CD4-positive, alpha-beta memory T cell (primary cell): ENCODE data around the gene ELAPOR2. TPM values are rescaled to one million over a fixed set of nuclear protein-coding genes. Genes with fewer than 3 reads are reported as not detected.

Source experiments
- CTCF ChIA-PET: fragments of 350-600 bp; sonication (Branson Sonifier 250); formaldehyde crosslinking; loops from one replicate; lab custom pipeline; 2021; ENCODE audit warnings: inconsistent platforms; ENCODE audit not compliant: partially characterized antibody; lab: Charles Lee
- POLR2A ChIA-PET: fragments of 350-600 bp; sonication (Branson Sonifier 250); formaldehyde crosslinking; loops from one replicate; lab custom pipeline; 2021; ENCODE audit not compliant: partially characterized antibody; lab: Charles Lee
- DNase-seq, 5 donors: peaks; one replicate each; pipeline versions ENCODE4 v3.0.0 to v3.0.0-alpha.2; 2020 to 2022; ENCODE audit warnings: mixed read lengths in 1 of 5
- H3K27ac ChIP-seq: one replicate; pipeline ENCODE4 v1.7.0; 2013; ENCODE audit warnings: low read depth, low read length
- H3K27me3 ChIP-seq: 2 replicates; pipeline ENCODE4 v1.7.0; 2013; ENCODE audit warnings: mild to moderate bottlenecking, low read length, moderate library complexity; ENCODE audit not compliant: insufficient read depth
- H3K36me3 ChIP-seq: 2 replicates; pipeline ENCODE4 v1.7.0; 2013; ENCODE audit warnings: mild to moderate bottlenecking, low read length, moderate library complexity; ENCODE audit not compliant: insufficient read depth
- H3K4me1 ChIP-seq: 2 replicates; pipeline ENCODE4 v1.7.0; 2013; ENCODE audit warnings: mild to moderate bottlenecking, low read length, moderate library complexity; ENCODE audit not compliant: insufficient read depth
- H3K4me3 ChIP-seq, 2 donors: one replicate each; pipeline ENCODE4 v1.7.0; 2013; ENCODE audit warnings: low read length in 2 of 2, mild to moderate bottlenecking in 1 of 2
- H3K9me3 ChIP-seq, 2 donors: one replicate each; pipeline ENCODE4 v1.7.0; 2013; ENCODE audit warnings: low read length in 2 of 2, control low read depth in 1 of 2; ENCODE audit not compliant: control insufficient read depth in 1 of 2
- H3K27ac Mint-ChIP-seq, 7 donors: one replicate each; pipeline ENCODE4 v1.8.0; 2020 to 2021; ENCODE audit warnings: mixed read lengths in 7 of 7, mild to moderate bottlenecking in 6 of 7, inconsistent platforms in 3 of 7, moderate library complexity in 3 of 7
- H3K27me3 Mint-ChIP-seq, 2 donors: one replicate each; pipeline ENCODE4 v1.8.0; 2020 to 2021; ENCODE audit warnings: mixed read lengths in 2 of 2
- H3K36me3 Mint-ChIP-seq, 2 donors: one replicate each; pipeline ENCODE4 v1.8.0; 2020 to 2021; ENCODE audit warnings: mixed read lengths in 2 of 2, inconsistent platforms in 1 of 2, mild to moderate bottlenecking in 1 of 2
- H3K4me1 Mint-ChIP-seq, 4 donors: one replicate each; pipeline ENCODE4 v1.8.0; 2020 to 2021; ENCODE audit warnings: mixed read lengths in 4 of 4, mild to moderate bottlenecking in 1 of 4
- H3K4me3 Mint-ChIP-seq, 8 donors: one replicate each; pipeline ENCODE4 v1.8.0; 2020 to 2021; ENCODE audit warnings: mixed read lengths in 8 of 8, mild to moderate bottlenecking in 7 of 8, moderate library complexity in 6 of 8, inconsistent platforms in 3 of 8
- H3K9me3 Mint-ChIP-seq, 8 donors: one replicate each; pipeline ENCODE4 v1.8.0; 2020 to 2021; ENCODE audit warnings: mixed read lengths in 8 of 8, mild to moderate bottlenecking in 5 of 8, inconsistent platforms in 3 of 8, moderate library complexity in 1 of 8
- intact Hi-C: fragments of 100-400 bp; cut with micrococcal nuclease; formaldehyde crosslinking; loops from one replicate; pipeline ENCODE4 v1.15.1; 2023
- polyA plus RNA-seq, 2 donors: library from polyadenylated mRNA; unstranded; fragments of 300-500 nt; fragmentation: Illumina TruSeq; gene quantifications; one replicate each; pipeline ENCODE4 v1.2.3, GENCODE V29; 2021
- total RNA-seq, 2 experiments: library from RNA; stranded (reverse); gene quantifications; one replicate each; pipeline ENCODE4 v1.2.3, GENCODE V29; 2021

Gene ELAPOR2
- total and polyA plus RNA-seq, 4 experiments from 2014 or later = 6.5 to 11.8 (median 9.5) TPM

DNA sequence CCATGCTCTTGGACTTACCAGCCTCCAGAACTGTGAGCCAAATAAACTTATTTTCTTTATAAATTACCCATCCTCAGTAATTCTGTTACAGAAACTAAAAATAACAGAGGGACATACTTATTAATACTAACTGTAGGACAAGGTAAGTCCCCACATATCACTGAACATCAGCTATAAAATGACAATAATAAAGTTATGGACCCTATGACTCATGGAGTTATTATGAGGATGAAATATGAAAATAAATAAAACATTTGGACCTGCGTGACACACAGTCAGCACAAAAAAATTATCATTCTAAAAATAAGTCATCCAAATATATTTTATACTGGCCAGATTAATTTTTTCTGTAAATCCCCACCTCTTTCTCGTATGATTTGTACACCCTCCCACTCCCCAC is 34.9 kb upstream of the ELAPOR2 start:
- peaks cover 5 to 13% of the 10 kb centered on the region in 2 donors for H3K27me3 Mint-ChIP-seq
- H3K9me3 Mint-ChIP-seq = peaks cover 0 to 3% (median 0%) of the 10 kb centered on the region in 8 donors
- ChIA-PET CTCF (no interaction called here), POLR2A (no interaction called here)
- no peaks in the 10 kb centered on the region for H3K9me3 ChIP-seq
- H3K4me1 ChIP-seq = no peaks in the 10 kb centered on the region
- no peak overlapping the region for H3K4me3 ChIP-seq
- H3K27ac ChIP-seq = no peak overlapping the region
- no peaks in the 10 kb centered on the region for H3K4me1 Mint-ChIP-seq
- H3K27me3 ChIP-seq = no peaks in the 10 kb centered on the region
- H3K36me3 Mint-ChIP-seq = no peaks in the 10 kb centered on the region
- H3K36me3 ChIP-seq = no peaks in the 10 kb centered on the region
- intact Hi-C loops = no loop called here
- H3K27ac Mint-ChIP-seq = no peak overlapping the region
- H3K4me3 Mint-ChIP-seq = no peak overlapping the region
- no peak for DNase-seq

DNA sequence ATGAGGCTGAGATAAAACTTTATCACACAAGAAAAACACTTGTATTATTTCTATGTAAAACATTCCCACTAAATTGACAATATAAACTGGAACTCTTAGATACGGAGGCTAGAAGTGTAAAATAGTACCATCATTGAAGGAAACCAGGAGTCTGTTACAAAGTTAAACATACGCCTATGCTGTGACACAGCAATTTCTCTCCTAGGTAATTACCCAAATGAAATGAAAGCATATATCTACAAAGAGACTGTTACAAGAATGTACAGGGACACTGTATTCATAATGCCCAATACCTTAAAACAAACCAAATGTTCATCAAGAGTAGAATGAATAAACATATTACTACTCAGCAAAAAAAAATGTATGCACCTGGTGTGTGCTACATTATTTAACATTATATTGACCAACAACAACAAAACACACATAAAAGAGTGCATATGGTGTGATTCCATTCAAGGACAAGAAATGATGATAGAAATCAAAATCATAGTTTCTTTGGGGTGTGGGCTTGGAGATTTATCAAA is 33.2 kb upstream of the ELAPOR2 start:
- Mint-ChIP-seq H3K9me3 (peaks cover 0 to 5% (median 0%) of the 10 kb centered on the region in 8 donors), H3K4me3 (no peak overlapping the region), H3K36me3 (no peaks in the 10 kb centered on the region), H3K27ac (no peak overlapping the region), H3K27me3 (peaks cover 5 to 13% of the 10 kb centered on the region in 2 donors), H3K4me1 (no peaks in the 10 kb centered on the region)
- Histone ChIP-seq H3K36me3 (no peaks in the 10 kb centered on the region), H3K27ac (no peak overlapping the region), H3K9me3 (no peaks in the 10 kb centered on the region), H3K4me3 (no peak overlapping the region), H3K4me1 (no peaks in the 10 kb centered on the region), H3K27me3 (no peaks in the 10 kb centered on the region)
- intact Hi-C loops = no loop called here
- POLR2A ChIA-PET = no interaction called here
- CTCF ChIA-PET = no interaction called here
- no peak for DNase-seq

- H3K4me3 Mint-ChIP-seq = no peak overlapping the region
- DNase-seq = no peak
- peaks cover 0 to 5% (median 0%) of the 10 kb centered on the region in 8 donors for H3K9me3 Mint-ChIP-seq
- CTCF ChIA-PET = no interaction called here
- no peaks in the 10 kb centered on the region for H3K36me3 ChIP-seq
- no peaks in the 10 kb centered on the region for H3K4me1 ChIP-seq
- no peak overlapping the region for H3K27ac Mint-ChIP-seq
- no peaks in the 10 kb centered on the region for H3K4me1 Mint-ChIP-seq
- no peaks in the 10 kb centered on the region for H3K9me3 ChIP-seq
- POLR2A ChIA-PET = interaction anchor here (0.6 kb wide), 1 partner anchor 127 kb away, joined by 3 read pairs; no protein-coding TSS in a partner anchor
- H3K27ac ChIP-seq = no peak overlapping the region
- H3K4me3 ChIP-seq = no peak overlapping the region
- no peaks in the 10 kb centered on the region for H3K36me3 Mint-ChIP-seq
- peaks cover 5 to 12% of the 10 kb centered on the region in 2 donors for H3K27me3 Mint-ChIP-seq
- no peaks in the 10 kb centered on the region for H3K27me3 ChIP-seq
- intact Hi-C loops = no loop called here
These were observed 32.1 kb upstream of the ELAPOR2 start for GRCh38 chr7:87091487-87092066.

DNA sequence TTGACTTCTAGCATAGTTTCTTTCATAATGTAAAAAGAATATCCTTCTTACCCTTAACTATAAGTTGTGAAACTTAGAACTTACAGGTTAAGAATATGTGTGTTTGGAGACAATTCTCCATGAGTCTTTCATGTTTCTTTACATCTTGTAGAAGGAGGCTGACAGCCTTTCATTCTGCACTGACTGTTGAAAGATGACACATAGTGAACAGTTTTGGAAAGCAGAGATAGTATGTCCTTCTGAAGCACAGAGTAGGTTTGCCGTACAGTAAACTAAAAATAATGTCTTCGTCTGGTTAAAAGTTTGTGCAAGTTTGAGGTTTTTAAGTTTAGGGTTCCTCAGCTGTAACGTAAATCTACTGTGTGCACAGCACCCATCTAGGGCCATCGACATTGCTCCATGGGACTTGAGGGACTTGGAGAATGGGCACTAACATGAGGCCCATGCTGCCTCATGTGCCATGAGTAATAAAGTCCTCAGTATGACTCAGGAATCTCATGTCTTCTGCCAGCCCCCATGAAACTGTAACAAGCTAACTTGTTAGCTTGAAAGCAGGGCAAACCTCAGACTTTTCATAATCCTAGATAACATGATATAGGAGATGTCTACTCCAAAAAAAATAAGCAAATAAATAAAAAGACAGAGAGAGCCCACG is 24.5 kb upstream of the ELAPOR2 start:
- Histone ChIP-seq H3K27me3 (no peaks in the 10 kb centered on the region), H3K27ac (no peak overlapping the region), H3K4me1 (no peaks in the 10 kb centered on the region), H3K36me3 (no peaks in the 10 kb centered on the region), H3K9me3 (no peaks in the 10 kb centered on the region), H3K4me3 (no peak overlapping the region)
- CTCF ChIA-PET = no interaction called here
- intact Hi-C loops = no loop called here
- no peak for DNase-seq
- no peak overlapping the region for H3K27ac Mint-ChIP-seq
- H3K4me3 Mint-ChIP-seq = no peak overlapping the region
- peaks cover 0 to 4% of the 10 kb centered on the region in 2 donors for H3K27me3 Mint-ChIP-seq
- H3K9me3 Mint-ChIP-seq = peaks cover 0 to 2% (median 0%) of the 10 kb centered on the region in 8 donors
- no peaks in the 10 kb centered on the region for H3K4me1 Mint-ChIP-seq
- POLR2A ChIA-PET = no interaction called here
- H3K36me3 Mint-ChIP-seq = no peaks in the 10 kb centered on the region

DNA sequence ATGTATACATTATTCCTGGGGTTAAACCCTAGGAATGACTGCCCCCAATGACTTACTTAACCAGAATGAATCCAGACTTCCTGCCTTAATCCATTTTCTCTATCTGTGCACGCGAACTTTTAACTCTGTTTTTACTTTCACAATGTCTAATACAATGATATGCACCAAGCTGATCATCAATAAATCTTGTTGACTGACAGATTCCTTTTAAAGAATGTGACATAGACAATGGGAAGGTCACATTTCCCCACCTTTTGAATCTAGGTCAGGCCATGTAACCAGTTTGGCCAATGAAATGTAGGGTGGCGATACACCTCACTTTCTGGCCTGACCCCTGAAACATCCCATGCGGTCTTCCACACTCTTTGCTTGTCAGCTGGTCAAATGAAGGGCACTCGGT is 23.2 kb upstream of the ELAPOR2 start:
- CTCF ChIA-PET = no interaction called here
- intact Hi-C loops = no loop called here

DNA sequence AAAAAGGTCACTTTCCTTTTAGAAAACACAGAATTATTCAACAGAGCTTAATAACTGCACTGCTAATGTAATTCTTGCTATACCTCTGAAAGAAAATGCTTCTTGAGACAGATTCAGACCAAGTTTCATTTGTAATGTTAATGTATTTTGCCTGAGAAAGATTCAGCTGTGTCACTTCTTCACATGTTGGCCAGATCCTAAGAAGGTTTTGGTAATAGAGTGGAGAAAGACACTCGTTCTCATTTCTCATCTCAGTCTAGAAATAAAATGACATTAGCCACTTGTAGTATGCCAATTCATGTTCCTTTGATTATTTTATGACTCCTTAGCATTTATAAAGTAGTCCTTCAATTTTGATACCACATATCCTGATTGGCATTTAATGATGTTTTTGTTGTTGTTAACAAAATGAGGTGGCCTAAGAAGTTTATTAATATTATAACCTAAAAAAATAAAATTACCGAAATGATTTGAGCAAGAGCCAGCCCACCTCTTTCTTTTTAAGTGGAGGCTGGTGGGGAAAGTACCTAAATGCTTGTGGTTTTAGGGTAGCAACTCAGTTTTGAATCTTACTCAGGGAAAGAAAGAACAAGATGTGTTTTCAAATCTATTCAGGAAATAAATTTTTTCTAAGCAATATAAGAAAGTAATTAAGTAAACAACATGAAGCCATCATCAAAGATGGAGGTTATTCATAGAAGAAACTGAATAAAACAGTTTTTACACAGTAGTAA is 16.4 kb upstream of the ELAPOR2 start:
- no peaks in the 10 kb centered on the region for H3K27me3 ChIP-seq
- DNase-seq = no peak

More for the DNA sequence above, 23.2 kb upstream of the ELAPOR2 start:
- Mint-ChIP-seq H3K27me3 (peaks cover 0 to 4% of the 10 kb centered on the region in 2 donors), H3K4me3 (no peak overlapping the region), H3K4me1 (no peaks in the 10 kb centered on the region), H3K36me3 (no peaks in the 10 kb centered on the region), H3K27ac (no peak overlapping the region), H3K9me3 (no peaks in the 10 kb centered on the region)
- Histone ChIP-seq H3K4me1 (no peaks in the 10 kb centered on the region), H3K9me3 (no peaks in the 10 kb centered on the region), H3K4me3 (no peak overlapping the region), H3K36me3 (no peaks in the 10 kb centered on the region), H3K27me3 (no peaks in the 10 kb centered on the region), H3K27ac (no peak overlapping the region)
- POLR2A ChIA-PET = no interaction called here
- DNase-seq = no peak

GRCh38 chr7:87067788-87068187 is 8.3 kb upstream of the ELAPOR2 start:
- Mint-ChIP-seq H3K27ac (no peak overlapping the region), H3K27me3 (peaks cover 8 to 11% of the 10 kb centered on the region in 2 donors), H3K36me3 (no peaks in the 10 kb centered on the region), H3K4me1 (no peaks in the 10 kb centered on the region), H3K4me3 (no peak overlapping the region), H3K9me3 (peaks cover 0 to 3% (median 0%) of the 10 kb centered on the region in 8 donors)
- no peaks in the 10 kb centered on the region for H3K27me3 ChIP-seq
- H3K4me1 ChIP-seq = no peaks in the 10 kb centered on the region
- H3K4me3 ChIP-seq = no peak overlapping the region
- ChIA-PET POLR2A (no interaction called here), CTCF (no interaction called here)
- H3K27ac ChIP-seq = no peak overlapping the region
- H3K36me3 ChIP-seq = no peaks in the 10 kb centered on the region
- intact Hi-C loops = no loop called here
- no peak for DNase-seq
- H3K9me3 ChIP-seq = no peaks in the 10 kb centered on the region

More for the DNA sequence above, 16.4 kb upstream of the ELAPOR2 start:
- Histone ChIP-seq H3K27ac (no peak overlapping the region), H3K4me1 (peaks cover 7% of the 10 kb centered on the region), H3K9me3 (no peaks in the 10 kb centered on the region), H3K36me3 (no peaks in the 10 kb centered on the region), H3K4me3 (no peak overlapping the region)
- Mint-ChIP-seq H3K9me3 (no peaks in the 10 kb centered on the region), H3K4me3 (no peak overlapping the region), H3K4me1 (peaks cover 0 to 11% (median 4%) of the 10 kb centered on the region in 4 donors), H3K36me3 (no peaks in the 10 kb centered on the region), H3K27me3 (peaks cover 4 to 6% of the 10 kb centered on the region in 2 donors), H3K27ac (no peak overlapping the region)
- CTCF ChIA-PET = interaction anchor here (1.0 kb wide), 1 partner anchor 17 kb away, joined by 3 read pairs; the partner anchor contains the start of gene ELAPOR2
- intact Hi-C loops = no loop called here
- POLR2A ChIA-PET = no interaction called here
